GM12878 (cell line): ENCODE results near the gene CA9. TPM values are rescaled to one million over a fixed set of nuclear protein-coding genes. Genes with fewer than 3 reads are reported as not detected.
A peak's percentile ranks its signal among the peaks of the same experiment; 100 is the strongest.

Source experiments
- ATAC-seq: fragments of 200-7000 bp; cut with Tn5 transposase; 3 replicates; pipeline ENCODE4 v1.9.1; 2020; ENCODE audit warnings: mild to moderate bottlenecking, moderate library complexity
- BruUV-seq: library from RNA; stranded (reverse); fragments of 400-500 nt; replicated peaks from 2 replicates; lab custom pipeline; 2021; lab: Mats Ljungman, UMichigan
- CTCF ChIA-PET: fragments of 300-600 bp; sonication (Branson Sonifier 250); formaldehyde crosslinking; extraction: SDS; loops from one replicate; lab custom pipeline; 2021; ENCODE audit warnings: inconsistent platforms; lab: Yijun Ruan, JAX
- POLR2A ChIA-PET: fragments of 350-600 bp; formaldehyde crosslinking; extraction: SDS; loops from one replicate; lab custom pipeline; 2021; ENCODE audit warnings: inconsistent platforms; lab: Charles Lee
- RAD21 ChIA-PET: fragments of 300-600 bp; sonication (Branson Sonifier 250); formaldehyde crosslinking; loops from one replicate; lab custom pipeline; 2023; ENCODE audit warnings: antibody characterized with exemption; ENCODE audit not compliant: unreplicated experiment; lab: Charles Lee
- SMC1A ChIA-PET: fragments of 300-600 bp; sonication (Branson Sonifier 250); formaldehyde crosslinking; loops from one replicate; lab custom pipeline; 2023; ENCODE audit not compliant: unreplicated experiment, uncharacterized antibody; lab: Charles Lee
- DNase-seq: peaks from one replicate; pipeline ENCODE4 v3.0.0-alpha.2; 2011; ENCODE audit warnings: low read depth, low spot score
- FAIRE-seq: peaks from 3 replicates; lab custom pipeline; 2011; peaks lifted over from hg19 to GRCh38; lab: Jason Lieb, UNC
- H2AFZ ChIP-seq: 2 replicates; pipeline ENCODE4 v1.6.0; 2011; ENCODE audit warnings: low read depth, low read length, control low read depth; ENCODE audit not compliant: control insufficient read depth
- H3K27ac ChIP-seq: 2 replicates; pipeline ENCODE4 v1.5.1; 2011; ENCODE audit warnings: control low read depth; ENCODE audit not compliant: control insufficient read depth, insufficient read depth
- H3K27me3 ChIP-seq, 2 experiments: replicated peaks in 1 of 2; 2 replicates each; pipeline versions ENCODE4 v1.6.0 to v1.6.1; 2011; ENCODE audit warnings: low read length in 1 of 2; ENCODE audit not compliant: control insufficient read depth in 2 of 2, insufficient read depth in 2 of 2
- H3K36me3 ChIP-seq, 2 experiments: 2 replicates each; pipeline ENCODE4 v1.5.1; 2011; ENCODE audit warnings: low read length in 1 of 2; ENCODE audit not compliant: control insufficient read depth in 2 of 2, insufficient read depth in 2 of 2
- H3K4me1 ChIP-seq: 2 replicates; pipeline ENCODE4 v1.6.1; 2011; ENCODE audit warnings: mild to moderate bottlenecking, low read length, moderate library complexity, mixed read lengths; ENCODE audit not compliant: control insufficient read depth, insufficient read depth
- H3K4me2 ChIP-seq: 2 replicates; pipeline ENCODE4 v1.6.0; 2011; ENCODE audit warnings: control low read depth; ENCODE audit not compliant: control insufficient read depth, insufficient read depth
- H3K4me3 ChIP-seq: fragments of 200-600 bp; sonication (generic); 2 replicates; pipeline ENCODE4 v1.5.1; 2016
- H3K79me2 ChIP-seq: 2 replicates; pipeline ENCODE4 v1.6.0; 2011; ENCODE audit warnings: low read length; ENCODE audit not compliant: control insufficient read depth, insufficient read depth
- H3K9ac ChIP-seq: 2 replicates; pipeline ENCODE4 v1.8.0; 2011; ENCODE audit warnings: low read length, control low read depth, mixed read lengths; ENCODE audit not compliant: control insufficient read depth, insufficient read depth
- H3K9me3 ChIP-seq: replicated peaks from 3 replicates; pipeline ENCODE4 v1.5.1; 2011; ENCODE audit warnings: mild to moderate bottlenecking, low read length; ENCODE audit not compliant: control insufficient read depth, insufficient read depth
- H4K20me1 ChIP-seq: 2 replicates; pipeline ENCODE4 v1.6.0; 2011; ENCODE audit not compliant: control insufficient read depth, insufficient read depth
- BCLAF1 ChIP-seq: fragments of 450-650 bp; IDR thresholded peaks from 2 replicates; pipeline ENCODE4 v1.6.1; 2017; ENCODE audit warnings: antibody characterized with exemption, mild to moderate bottlenecking, moderate library complexity
- CBX5 ChIP-seq: sonication (generic); IDR thresholded peaks from 2 replicates; pipeline ENCODE4 v1.6.1; 2016; ENCODE audit warnings: low read depth, moderate library complexity, mild to moderate bottlenecking, inconsistent platforms
- MEF2A ChIP-seq: IDR thresholded peaks from 2 replicates; pipeline ENCODE4 v1.6.1; 2011; ENCODE audit warnings: low read depth, mild to moderate bottlenecking, low read length, moderate library complexity; ENCODE audit not compliant: insufficient read depth
- NR2F1 ChIP-seq: fragments of 450-650 bp; conservative IDR thresholded peaks from 2 replicates; pipeline ENCODE4 v1.6.1; 2017; ENCODE audit warnings: mild to moderate bottlenecking
- PAX8 ChIP-seq: fragments of 450-650 bp; IDR thresholded peaks from 2 replicates; pipeline ENCODE4 v1.6.1; 2017; ENCODE audit warnings: mild to moderate bottlenecking, moderate library complexity
- RAD21 ChIP-seq: IDR thresholded peaks from 2 replicates; pipeline ENCODE4 v1.6.1; 2011; ENCODE audit warnings: mild to moderate bottlenecking, low read depth, low read length, moderate library complexity; ENCODE audit not compliant: insufficient read depth
- RAD51 ChIP-seq: fragments of 450-650 bp; IDR thresholded peaks from 2 replicates; pipeline ENCODE4 v1.6.1; 2016; ENCODE audit warnings: moderate library complexity, mild to moderate bottlenecking, inconsistent platforms
- SIN3A ChIP-seq: IDR thresholded peaks from 2 replicates; pipeline ENCODE4 v1.6.1; 2012; ENCODE audit warnings: low read depth, low read length, improper control_type of control experiment
- STAT1 ChIP-seq: fragments of 450-650 bp; conservative IDR thresholded peaks from 2 replicates; pipeline ENCODE4 v1.6.1; 2014; ENCODE audit warnings: antibody characterized with exemption, mild to moderate bottlenecking
- TARDBP ChIP-seq: IDR thresholded peaks from 2 replicates; pipeline ENCODE4 v1.6.1; 2016; ENCODE audit warnings: borderline replicate concordance
- TBL1XR1 ChIP-seq: IDR thresholded peaks from 2 replicates; pipeline ENCODE4 v1.6.1; 2012; ENCODE audit warnings: low read depth, low read length, improper control_type of control experiment
- TCF3 ChIP-seq: IDR thresholded peaks from 2 replicates; pipeline ENCODE4 v1.6.1; 2012; ENCODE audit warnings: low read depth, mild to moderate bottlenecking, low read length, borderline replicate concordance; ENCODE audit not compliant: insufficient read depth
- WGBS: methylation state at CpG from one replicate; pipeline ENCODE4 v1.1.6; 2016; ENCODE audit warnings: low lambda C conversion rate; ENCODE audit not compliant: insufficient replicate concordance, insufficient coverage; ENCODE audit errors: missing lambda C conversion rate; 5-methylcytosine and 5-hydroxymethylcytosine counted together
- in situ Hi-C: fragments of 300-500 bp; cut with MboI; formaldehyde crosslinking; loops from 9 replicates; pipeline ENCODE4 v1.14.3; 2018; ENCODE audit warnings: mixed read lengths
- intact Hi-C: fragments of 100-400 bp; cut with micrococcal nuclease; formaldehyde crosslinking; loops from one replicate; pipeline ENCODE4 v1.14.2; 2022; ENCODE audit not compliant: unreplicated experiment
- polyA plus RNA-seq, 11 experiments: library from polyadenylated mRNA; depleted of rRNA in 4 of 11; unstranded in 6 of 11; stranded (reverse) in 5 of 11; fragments of >200 nt; fragmentation: Nextera tagmentation in 4 of 11; fragmentation: Illumina TruSeq in 1 of 11; extraction: Ambion mirVana in 4 of 11; extraction: Trizol in 1 of 11; gene quantifications; 1 replicate in 1 of 11; 2 replicates in 10 of 11; pipeline versions ENCODE4 v1.2.1 to v1.2.3, GENCODE V29; 2011 to 2016; ENCODE audit warnings: inconsistent platforms in 2 of 11, missing spikeins in 2 of 11, low read depth in 1 of 11
- total RNA-seq, 4 experiments: library from RNA; depleted of rRNA in 3 of 4; stranded (reverse); fragments of >200 nt in 3 of 4; fragmentation: Illumina TruSeq in 1 of 4; extraction: Trizol in 1 of 4; gene quantifications; 2 replicates each; pipeline versions ENCODE4 v1.2.1 to v1.2.3, GENCODE V29; 2013 to 2021
- TF ChIP-seq, protein P1 (sequence below): IDR thresholded peaks from 2 replicates; pipeline ENCODE4 v1.6.1; 2012; ENCODE audit warnings: improper control_type of control experiment, low read depth, low read length; ENCODE audit not compliant: insufficient replicate concordance

CA9 gene
- total and polyA plus RNA-seq, 10 of the 15 experiments (the other 5 are each of a cell fraction or from before 2014, with no cell fraction given): 0.53 to 6.6 (median 1.2) TPM

DNA sequence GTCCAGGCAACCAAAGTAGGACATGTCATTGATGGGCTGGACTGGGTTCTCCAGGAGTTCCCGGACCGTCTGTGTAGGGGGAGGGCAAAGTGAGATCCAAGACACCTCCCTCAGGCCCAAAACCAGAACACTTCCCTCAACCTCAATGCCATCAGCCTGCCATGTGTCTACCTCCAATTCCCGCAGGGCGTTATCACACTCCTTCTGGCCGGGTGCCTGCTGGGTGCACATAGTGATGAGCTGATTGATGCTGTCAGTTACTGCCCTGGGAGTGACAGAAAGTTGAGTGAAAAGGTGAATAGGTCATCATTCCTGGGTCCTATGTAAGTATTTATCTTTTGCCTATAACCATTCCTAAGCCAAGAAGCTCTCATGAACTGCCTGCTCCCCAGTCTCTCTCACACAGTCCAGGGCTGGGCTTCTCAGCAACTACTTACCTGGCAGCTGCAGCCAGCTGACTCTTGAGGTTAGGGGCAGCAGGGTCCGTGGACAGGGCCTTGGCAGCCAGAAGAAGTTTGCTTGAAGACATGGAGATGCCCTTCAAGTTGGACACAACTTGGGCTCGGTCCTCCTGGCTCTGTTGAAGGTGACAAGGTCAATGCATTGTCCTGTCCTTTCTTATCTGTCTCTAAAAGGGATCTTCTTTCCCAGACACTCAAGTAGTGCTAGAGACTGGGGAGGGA lies 37.2 kb downstream of the CA9 start:
- Histone ChIP-seq H3K9me3 (no peaks in the 10 kb centered on the region), H3K27ac (no peak overlapping the region), H3K27me3 (no peaks in the 10 kb centered on the region), H3K4me2 (no peak overlapping the region), H4K20me1 (no peaks in the 10 kb centered on the region), H3K4me1 (peaks cover 14% of the 10 kb centered on the region), H3K79me2 (no peaks in the 10 kb centered on the region), H3K36me3 (peaks cover 45 to 49% of the 10 kb centered on the region in 2 experiments), H3K9ac (no peak overlapping the region), H3K4me3 (no peak overlapping the region), H2AFZ (no peak overlapping the region)
- WGBS: 96% methylated on average over 7 of the region's 7 CpGs
- intact Hi-C loops (no loop called here), in situ Hi-C loops (no loop called here)
- POLR2A ChIA-PET: interaction anchor here (3.5 kb wide), 1 partner anchor 17 kb away, joined by 14 read pairs; no protein-coding TSS in a partner anchor
- FAIRE-seq (no peak), DNase-seq (no peak), ATAC-seq (no peak)
- TSS peak; percentile 46 for BruUV-seq
- SMC1A ChIA-PET: interaction anchor here (0.6 to 2.7 kb wide), 2 partner anchors 17 to 85 kb away, joined by 3 to 10 read pairs; no protein-coding TSS in a partner anchor
- no peak for TF ChIP-seq PAX8
- no peak for TF ChIP-seq MEF2A
- no peak for TF ChIP-seq TARDBP
- TF ChIP-seq RAD21: no peak
- no peak for TF ChIP-seq CBX5
- no peak for TF ChIP-seq SIN3A
- TF ChIP-seq STAT1: no peak
- no peak for TF ChIP-seq TCF3
- TF ChIP-seq, protein P1, sequence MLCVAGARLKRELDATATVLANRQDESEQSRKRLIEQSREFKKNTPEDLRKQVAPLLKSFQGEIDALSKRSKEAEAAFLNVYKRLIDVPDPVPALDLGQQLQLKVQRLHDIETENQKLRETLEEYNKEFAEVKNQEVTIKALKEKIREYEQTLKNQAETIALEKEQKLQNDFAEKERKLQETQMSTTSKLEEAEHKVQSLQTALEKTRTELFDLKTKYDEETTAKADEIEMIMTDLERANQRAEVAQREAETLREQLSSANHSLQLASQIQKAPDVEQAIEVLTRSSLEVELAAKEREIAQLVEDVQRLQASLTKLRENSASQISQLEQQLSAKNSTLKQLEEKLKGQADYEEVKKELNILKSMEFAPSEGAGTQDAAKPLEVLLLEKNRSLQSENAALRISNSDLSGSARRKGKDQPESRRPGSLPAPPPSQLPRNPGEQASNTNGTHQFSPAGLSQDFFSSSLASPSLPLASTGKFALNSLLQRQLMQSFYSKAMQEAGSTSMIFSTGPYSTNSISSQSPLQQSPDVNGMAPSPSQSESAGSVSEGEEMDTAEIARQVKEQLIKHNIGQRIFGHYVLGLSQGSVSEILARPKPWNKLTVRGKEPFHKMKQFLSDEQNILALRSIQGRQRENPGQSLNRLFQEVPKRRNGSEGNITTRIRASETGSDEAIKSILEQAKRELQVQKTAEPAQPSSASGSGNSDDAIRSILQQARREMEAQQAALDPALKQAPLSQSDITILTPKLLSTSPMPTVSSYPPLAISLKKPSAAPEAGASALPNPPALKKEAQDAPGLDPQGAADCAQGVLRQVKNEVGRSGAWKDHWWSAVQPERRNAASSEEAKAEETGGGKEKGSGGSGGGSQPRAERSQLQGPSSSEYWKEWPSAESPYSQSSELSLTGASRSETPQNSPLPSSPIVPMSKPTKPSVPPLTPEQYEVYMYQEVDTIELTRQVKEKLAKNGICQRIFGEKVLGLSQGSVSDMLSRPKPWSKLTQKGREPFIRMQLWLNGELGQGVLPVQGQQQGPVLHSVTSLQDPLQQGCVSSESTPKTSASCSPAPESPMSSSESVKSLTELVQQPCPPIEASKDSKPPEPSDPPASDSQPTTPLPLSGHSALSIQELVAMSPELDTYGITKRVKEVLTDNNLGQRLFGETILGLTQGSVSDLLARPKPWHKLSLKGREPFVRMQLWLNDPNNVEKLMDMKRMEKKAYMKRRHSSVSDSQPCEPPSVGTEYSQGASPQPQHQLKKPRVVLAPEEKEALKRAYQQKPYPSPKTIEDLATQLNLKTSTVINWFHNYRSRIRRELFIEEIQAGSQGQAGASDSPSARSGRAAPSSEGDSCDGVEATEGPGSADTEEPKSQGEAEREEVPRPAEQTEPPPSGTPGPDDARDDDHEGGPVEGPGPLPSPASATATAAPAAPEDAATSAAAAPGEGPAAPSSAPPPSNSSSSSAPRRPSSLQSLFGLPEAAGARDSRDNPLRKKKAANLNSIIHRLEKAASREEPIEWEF: no peak
- TF ChIP-seq BCLAF1: no peak
- TF ChIP-seq NR2F1: no peak
- no peak for TF ChIP-seq TBL1XR1
- no peak for TF ChIP-seq RAD51
- RAD21 ChIA-PET: no interaction called here
- CTCF ChIA-PET: interaction anchor here (0.6 to 5.8 kb wide), 5 partner anchors 15 to 50 kb away, joined by 3 to 39 read pairs (median 4); no protein-coding TSS in a partner anchor
